Measurements from ENCODE around the gene ADGRD1.

The ADGRD1 gene

DNA sequence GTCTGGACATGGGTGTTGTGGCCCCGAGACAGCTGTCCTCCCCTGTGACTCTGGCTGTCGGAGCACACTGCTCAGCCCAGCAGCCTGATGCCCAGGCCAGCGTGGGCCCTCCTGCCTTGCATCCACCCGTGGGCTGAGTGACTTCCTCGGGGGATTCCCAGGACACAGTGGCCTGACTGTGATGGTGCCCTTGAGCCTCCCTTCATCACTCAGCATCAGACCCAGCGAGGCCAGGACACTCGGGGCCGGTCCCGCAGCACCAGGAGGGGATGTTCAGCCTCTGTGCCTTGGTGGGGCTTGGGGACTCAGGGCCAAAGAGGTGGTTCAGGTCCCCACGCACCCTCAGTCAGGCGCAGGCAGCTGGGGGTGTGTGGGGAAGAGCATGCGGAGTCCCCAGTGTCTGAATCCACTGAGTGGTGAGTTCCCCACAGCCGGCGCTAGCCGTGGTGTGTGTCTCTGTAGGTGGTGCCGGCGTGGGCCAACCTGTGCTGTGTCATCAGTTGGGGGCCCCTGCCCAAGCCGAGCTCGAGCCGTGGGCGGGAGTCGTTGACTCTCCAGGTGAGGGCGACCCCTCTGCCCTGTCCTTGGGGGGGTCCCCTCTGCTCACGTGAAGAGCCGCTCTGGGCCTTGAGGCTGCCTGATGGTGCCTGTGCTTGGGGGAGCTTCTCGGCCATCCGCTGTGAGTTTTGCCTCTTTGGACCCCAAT is 185.8 kb downstream of the ADGRD1 start:
- no peak for DNase-seq

DNA sequence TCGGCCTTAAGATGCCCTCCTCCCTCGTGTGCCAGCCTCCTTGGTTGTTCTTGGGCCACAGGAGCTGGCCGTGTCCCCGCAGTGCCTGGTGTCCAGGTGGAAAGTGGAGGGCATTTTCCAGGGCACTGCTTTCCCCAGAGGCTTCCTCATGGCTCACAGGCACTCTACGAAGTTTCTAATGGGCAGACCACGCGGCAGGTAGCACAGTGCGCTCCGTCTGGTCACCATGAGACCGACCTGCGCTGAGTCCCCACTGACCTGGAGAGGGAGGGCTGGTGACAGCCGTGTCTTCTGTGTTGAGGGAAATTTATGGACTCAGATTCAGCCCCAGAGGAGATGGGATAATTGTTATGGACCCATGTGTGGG is 186.3 kb downstream of the ADGRD1 start:
- DNase-seq = no peak

DNA sequence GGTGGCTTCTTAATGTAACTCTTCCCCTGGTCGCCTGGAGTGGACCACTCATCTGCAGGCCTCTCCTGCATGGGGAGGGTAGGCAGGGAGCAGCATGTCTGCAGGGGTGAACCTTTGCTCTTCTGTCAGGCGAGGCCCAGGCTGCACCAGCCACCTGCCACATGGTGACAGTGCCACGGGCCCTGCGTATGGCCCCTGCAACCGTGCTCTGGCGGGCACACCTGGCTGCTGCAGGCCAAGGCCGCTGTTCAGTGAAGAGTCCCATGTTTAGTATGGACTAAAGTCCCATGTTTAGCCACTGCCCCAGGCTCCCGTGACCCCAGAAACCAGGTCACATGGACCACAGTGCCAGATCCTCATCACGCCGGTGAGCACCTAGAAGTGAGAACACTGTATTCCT is 187.0 kb downstream of the ADGRD1 start:
- no peak for DNase-seq

DNA sequence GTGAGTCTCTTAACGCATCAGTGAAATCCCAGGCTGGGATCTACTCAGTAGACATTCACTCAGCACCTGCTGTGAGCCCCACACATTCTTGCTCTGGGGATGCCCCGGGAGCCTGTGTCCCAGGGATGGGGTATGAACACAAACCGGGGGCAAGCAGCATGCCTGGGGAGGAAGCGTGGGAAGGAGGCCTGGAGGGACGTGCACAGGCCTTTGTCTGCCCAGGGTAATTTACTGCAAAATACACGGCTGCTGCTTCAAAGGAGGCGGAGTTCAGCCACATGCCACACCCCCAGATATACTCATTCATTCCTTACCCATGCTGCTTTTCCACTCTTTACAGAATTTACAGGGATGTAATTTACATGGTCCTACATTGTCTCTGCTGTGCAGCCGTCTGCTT is 187.8 kb downstream of the ADGRD1 start:
- DNase-seq = no peak

DNA sequence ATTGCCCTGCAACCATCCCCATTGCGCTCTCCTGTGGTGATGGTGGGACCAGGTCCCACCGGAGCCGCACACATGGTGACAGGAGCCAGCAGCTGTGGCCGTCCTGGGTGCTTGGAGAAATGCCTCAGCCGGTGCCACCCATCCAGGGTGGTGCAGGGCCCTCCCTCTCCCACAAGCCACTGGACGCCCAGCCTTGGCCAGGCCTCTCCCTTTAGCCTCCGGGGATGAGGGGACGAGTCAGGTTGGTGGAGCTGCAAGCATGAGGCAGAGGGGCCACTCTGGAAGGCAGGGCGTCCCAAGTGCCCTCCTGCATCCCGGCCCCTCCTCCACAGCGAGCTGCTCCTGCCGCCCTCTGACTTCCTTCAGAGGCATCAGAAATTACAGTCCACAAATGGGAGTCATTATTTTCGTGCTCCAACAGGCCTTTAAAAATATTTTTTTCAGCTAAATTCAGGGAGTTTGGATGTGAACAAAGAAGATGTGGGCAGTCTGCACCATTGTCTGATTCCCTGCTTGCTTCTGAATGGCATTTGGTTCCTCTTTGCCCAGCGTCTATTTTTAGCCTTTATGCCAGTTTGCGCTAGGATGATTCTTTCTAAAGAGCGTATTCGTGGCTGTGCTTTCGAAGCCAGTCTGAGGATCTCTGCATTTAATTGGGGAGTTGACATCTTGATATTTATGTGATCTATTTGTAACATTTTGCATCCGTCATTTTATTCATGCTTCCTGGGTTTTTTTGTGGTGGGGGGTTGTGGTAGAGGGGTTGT is 189.4 kb downstream of the ADGRD1 start:
- DNase-seq = no peak

DNA sequence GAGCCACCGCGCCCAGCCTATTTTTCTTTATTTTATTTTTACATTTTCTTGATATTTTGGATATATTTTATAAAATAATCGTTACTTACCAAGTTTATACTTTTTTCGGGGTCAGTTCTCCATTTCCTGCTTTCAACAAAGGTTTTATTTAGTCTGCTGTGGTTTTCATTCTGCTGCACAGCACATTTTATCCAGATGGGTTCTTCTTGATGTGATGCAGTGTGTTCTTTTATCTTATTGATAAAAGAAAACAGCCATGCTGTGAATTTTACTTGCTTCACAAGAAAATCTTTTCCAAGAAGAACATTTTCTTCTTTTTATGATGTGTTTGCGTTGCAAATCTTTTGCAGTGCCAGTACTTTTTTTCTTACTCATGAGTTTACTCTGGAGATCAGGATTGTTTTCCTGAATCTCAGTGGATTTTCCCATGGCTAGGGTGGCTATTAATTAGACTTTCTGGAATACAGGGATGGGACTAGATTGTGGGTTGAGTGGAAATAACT is 192.5 kb downstream of the ADGRD1 start:
- DNase-seq = no peak

DNA sequence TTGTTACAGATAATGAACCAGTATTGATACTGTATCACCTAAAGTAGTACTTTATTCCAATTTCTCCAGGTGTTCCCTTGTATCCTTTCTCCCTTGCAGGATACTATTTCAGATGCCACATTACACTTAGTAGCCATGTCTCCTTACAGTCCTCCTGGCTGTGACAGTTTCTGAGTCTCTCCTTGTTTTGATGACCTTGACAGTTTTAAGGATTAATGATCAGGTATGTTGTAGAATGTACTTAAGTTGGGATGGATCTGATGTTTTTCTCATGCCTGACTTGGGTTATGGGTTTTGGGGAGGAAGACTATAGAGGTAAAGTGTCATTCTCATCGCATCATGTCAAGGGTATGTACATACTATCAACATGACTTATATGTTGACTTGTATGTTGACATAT is 193.6 kb downstream of the ADGRD1 start:
- DNase-seq = no peak

DNA sequence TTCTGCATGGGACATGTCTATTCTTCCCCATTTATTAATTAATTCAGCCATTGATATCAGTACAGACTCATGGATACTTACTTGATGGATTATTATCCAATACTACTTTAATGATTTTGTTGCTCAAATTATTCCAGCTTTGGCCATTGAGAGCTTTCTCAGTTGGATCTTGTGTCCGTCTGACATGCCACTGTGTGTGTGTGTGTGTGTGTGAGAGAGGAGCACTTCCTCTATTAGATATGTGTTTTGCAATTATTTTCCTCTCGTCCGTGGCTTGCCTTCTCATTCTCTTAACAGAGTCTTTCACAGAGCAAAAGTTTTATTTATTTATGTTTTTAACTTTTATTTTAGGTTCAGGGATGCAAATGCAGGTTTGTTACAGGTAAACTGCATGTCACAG is 194.2 kb downstream of the ADGRD1 start:
- no peak for DNase-seq

DNA sequence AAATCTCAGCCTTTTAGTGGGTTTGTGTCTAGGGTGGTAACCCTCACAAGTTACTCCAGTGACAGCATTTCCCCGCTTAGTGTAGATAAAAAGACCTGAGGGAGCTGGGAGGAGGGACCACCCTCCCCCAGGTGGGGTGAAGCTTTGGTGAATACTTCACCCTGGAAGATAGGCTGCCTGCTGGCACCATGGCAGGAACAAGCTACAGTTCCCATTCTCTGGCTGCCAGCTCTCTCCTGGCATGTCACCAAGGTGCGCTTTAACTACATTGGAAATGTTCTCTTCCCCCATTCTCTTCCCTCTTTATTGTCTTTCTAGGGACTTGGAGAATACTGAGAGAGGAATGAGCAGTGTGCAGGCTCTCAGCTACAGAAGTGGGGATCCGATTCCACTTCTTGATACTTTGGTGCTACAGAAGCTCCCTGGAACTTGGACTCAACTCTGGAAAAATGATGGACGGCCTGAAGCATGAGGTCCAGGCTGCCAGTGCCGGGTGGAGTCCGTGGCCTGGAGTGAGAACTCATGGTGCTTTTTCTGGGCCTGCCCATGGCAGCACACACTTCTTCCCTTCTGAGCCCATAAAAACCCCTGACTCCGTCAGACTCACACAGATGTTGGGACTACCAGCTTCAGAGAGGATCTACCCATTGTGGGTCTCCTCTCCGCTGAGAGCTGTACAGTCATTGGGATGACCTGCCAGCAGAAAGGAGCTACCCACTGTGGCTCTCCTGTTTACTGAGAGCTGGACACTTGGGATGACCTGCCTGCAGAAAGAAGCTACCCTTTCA is 198.0 kb downstream of the ADGRD1 start:
- no peak for DNase-seq

DNA sequence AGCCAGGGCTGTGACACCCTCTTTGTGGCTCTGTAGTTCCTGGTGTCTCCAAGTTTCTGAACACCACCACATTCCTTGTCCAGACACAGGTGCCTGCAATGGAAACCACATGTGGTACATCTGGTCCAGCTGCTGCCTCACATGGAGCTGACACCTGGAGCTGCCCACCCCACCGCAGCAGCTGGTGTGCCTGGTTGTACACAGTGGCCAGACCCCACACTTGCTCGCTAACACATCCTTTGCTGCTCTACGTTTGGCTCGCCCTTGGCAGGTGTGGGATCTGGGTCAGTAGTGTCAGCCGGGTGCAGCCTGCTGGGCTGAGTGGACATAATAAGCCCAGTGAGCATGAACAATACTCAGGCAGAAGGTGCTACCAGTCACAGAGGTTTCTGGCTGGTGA is 198.9 kb downstream of the ADGRD1 start:
- DNase-seq = no peak

DNA sequence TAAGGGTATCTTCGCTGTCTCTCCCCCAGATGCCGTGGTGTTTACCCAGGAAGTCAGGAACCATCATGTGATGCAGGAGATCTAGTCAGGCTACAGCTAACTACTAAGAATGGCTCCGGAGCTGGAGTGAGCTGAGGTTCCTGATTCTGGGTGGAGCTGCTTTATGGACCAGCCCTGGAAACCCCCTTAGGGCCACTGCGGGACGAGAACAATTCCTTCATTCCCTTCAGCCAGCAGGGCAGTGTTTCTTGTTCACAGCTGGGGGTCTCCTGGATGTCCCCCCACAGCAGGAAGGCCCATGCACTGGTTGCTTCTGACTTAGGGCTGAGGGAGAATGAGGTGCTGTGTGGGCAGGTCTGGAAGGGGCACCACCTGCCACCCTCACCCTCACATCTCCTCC is 199.3 kb downstream of the ADGRD1 start:
- no peak for DNase-seq

DNA sequence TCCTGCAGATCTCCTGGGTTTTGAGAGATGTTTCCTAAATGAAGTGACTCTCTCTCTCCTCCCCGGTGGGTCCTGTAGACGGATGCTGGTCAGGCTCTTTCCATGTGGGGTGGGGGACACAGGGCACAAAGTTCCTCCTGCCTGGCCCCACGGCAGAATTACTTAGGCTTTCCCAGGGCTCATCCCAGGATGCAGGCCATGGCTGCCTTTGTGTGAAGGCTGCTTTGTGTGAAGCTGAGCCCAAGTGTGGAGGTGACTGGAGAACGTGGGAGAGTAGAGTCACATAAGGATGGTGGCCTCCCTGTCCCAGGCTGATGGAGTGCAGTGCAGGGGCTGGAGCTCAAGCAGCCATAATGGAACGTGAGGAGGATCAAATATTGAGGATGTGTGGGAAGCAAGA is 200.2 kb downstream of the ADGRD1 start:
- DNase-seq = no peak

DNA sequence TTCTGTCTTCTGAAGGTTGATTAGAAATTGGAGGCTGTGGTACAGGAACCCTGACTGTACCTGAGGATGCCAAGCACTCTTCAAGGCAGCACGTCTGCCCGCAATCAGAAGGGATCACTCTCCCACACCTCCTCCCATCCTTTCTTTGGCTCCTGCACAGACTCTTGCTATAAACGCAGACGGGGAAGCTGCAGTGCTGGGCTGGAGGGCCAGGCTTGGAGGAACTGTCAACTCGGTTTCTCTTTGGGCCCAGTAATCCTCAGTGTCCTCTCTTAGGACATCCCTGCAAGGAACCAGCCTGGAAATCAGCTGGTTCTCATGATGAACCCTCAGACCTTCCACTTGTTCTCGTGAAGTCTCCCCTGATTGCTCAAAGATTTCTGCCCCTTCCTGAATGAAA is 201.4 kb downstream of the ADGRD1 start:
- no peak for DNase-seq

DNA sequence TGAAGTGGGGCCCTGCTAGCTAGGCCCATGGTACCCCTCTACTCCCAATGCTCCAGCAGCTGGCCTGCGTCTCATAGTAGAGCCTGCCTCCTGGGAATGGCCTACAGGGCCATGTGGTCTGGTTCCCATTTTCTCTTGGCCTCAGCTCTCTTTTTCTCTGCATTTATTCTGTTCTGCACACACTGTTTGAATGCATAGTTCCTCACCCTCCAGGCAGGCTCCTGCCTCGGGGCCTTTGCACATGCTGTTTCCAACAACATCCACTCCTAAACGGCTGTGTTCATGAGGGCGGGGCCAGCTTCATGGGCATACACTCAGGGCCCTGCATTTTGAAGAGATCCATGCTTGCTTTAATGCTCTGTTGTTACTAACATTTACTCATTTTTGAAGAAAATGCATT is 204.0 kb downstream of the ADGRD1 start:
- DNase-seq = no peak

DNA sequence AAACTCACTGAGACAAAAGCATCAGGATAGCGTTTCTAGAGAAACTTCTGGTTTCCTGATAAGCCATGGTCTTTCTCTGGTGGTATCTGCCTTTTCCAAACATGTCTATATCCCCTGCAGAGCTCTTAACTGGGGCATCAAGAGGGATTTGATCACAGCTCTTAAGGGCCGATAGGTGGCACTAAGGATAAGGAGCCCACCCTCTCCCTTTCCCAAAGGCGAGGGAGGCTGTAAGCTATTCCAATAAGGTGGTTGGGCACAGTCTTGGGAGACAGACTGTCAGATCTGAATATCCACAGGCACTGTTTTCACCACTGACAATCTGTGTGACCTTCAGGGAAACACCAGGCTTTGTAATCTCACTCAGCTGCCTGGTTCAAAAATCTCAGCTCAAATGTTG is 206.0 kb downstream of the ADGRD1 start:
- DNase-seq = no peak

DNA sequence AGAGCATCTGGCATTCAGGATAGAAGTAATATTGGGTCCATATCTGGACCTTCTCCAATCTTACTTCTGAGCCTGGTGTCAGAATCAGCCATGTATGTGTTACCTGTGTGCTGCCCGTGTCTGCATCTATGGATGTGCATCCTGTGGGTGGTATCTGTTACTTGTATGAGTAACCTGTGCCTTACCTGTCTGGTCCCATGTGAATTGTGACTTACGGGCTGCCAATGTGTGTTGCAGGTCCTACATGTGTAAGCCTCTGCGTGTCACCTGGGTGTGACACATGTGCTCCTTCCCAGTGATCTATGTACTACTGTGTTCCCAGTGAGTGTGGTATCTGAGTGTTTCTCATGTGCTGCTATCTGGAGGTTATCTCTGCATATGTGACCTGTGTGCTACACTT is 208.4 kb downstream of the ADGRD1 start:
- DNase-seq = no peak

DNA sequence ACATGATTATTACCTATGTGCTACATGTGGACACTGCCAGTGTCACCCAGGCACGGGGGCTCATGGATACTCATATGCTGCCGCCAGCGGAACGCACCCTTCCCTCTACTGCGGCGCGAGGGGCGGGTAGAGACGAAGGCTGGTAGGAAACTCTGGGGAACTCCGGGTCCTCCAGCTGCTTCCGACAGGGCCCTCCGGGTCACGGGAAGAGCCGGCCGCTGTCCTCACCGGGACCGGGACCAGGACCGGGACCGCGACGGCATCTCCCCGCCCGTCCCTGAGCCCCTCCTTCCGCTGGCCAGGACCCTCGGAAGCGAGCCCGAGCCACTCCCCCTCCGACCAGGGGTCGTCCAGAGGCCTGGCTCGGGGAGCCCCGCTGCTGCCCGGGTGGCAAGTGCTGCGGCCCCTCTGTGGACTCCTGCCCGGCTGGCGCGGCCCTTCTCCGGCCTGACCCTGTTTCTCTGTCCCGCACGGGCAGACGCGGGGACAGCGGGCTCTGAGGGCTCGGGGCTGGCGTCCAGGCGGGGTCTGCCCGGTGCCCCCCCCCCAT is 209.6 kb downstream of the ADGRD1 start:
- DNase-seq = no peak

DNA sequence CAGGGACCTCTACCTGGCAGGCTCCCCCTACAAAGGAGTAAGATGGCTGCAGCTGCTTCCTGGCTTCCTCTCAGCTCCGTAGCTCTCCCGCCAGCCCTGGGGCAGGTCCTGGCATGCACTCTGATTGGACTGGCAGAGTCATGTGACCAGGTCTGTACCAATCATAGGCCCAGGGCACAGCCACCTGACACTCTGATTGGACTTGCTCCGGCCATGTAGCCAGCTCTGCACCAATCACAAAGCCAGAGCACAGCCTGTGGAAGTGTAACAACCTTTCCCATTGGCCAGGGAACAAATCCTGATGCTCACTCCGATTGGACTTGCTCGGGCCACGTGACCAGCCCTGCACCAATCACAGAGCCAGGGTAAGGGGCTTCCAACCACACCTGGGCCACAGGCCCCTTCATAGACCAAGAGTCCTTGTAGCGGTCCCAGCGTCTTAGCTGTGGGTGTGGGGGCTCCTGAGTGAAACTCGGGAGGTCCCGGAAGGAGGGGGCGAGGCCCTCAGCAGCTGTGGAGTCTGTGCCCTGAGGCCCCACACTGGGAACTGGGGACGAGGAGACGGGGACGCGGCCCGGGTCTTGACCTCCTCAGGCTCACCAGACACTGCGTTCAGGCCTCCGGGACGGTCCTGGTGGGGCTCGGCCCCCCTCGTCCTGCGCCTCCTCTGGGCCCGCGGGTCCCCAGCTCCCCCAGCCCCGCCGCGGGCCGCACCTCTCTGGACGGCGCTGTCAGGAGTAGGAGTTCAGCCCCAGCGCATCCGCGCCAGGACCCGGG is 210.6 kb downstream of the ADGRD1 start:
- no peak for DNase-seq

DNA sequence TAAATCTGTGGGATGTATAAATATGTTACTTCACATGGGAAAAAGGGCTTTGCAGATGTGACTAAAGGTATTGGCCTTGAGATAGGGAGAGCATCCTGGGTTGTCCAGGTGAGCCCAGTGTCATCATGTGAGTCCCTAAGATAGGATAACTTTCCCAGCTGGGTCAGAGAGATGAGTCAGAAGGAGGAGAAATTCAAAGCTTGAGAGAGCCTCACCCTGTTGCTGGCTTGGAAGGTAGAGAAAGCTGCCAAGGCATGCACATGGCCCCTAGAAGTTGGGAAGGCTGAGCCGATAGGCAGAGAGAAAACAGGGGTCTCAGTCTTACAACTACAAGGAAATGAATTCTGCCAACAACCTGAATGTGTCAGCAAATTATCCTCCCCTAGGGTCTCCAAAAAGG is 213.0 kb downstream of the ADGRD1 start:
- DNase-seq = no peak

DNA sequence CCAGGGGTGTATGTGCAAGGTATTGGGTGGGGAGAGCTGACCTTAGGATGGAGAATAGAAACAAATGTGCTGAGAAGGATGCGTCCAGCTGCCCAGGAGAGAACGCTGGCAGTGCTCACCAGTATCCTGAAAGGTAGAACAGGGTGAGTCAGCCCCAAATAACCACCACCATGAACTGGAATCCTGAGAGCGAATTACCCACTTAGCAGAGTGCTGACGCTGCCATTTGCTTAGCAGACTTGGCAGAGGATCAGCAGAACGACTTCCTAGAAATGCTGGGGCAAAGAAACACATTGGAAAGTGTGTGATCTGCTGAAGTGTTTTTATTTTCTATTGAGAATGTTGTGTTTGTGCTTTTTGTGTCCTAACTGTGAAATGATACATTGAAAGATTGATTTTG is 213.6 kb downstream of the ADGRD1 start:
- no peak for DNase-seq

DNA sequence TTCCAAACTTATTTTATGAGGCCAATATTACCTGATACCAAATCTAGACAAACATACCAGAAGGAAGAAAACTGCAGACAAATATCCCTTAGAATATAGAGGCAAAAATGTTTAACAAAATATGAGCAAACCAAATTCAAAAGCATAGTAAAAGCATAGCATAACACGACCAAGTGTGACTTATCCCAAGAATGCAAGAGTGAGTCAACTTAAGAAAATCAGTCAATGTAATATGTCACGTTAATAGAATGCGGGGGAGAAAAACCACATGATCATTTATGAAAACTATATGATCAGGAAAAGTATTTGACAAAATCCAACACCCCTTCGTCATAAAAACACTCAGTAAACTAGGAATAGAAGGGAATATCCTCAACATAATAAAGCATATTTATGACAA is 217.3 kb downstream of the ADGRD1 start:
- DNase-seq = no peak

DNA sequence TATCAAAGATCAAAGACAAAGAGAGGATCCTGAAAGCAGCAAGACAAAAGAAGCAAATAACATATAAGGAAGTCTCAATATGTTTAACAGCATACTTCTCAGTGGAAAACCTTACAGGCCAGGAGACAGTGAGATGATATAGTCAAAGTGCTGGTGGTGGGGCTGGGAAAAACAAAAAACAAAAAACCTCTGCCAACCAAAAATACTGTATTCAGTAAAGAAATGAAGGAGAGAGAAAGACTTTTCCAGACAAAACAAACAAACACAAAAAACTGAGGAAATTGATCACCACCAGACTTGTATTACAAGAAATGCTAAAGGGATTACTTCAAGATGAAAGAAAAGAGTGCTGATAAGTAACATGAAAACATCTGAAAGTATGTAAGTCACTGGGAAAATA is 221.2 kb downstream of the ADGRD1 start:
- DNase-seq = no peak

DNA sequence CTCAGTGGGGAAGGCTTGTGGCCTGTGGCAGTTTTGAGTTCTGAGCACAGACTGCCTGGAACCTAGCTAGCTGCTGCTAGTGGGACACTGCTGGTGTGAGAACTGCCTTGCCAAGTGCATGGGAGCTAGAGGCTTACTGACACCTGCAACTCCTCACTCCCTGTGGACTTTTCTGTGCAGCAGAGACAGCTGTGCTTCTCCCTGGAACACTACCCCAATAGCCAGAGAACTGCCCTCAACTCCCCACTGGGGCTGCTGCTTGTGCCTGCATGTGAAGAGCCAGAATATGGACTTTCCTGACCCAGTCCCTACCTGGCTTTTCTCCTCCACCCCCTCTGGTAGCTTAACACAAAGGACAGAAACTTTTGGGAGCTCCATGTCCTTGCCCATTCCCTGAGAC is 222.6 kb downstream of the ADGRD1 start:
- no peak for DNase-seq
